T1000 (cell line): ENCODE measurements around the gene KCNJ10.
A peak's percentile ranks its signal among the peaks of the same experiment; 100 is the strongest.

Experiments used
- DNase-seq: peaks from one replicate; lab custom pipeline; 2025; ENCODE audit warnings: mixed read lengths; lab: John Stamatoyannopoulos, UW

The KCNJ10 gene

DNA sequence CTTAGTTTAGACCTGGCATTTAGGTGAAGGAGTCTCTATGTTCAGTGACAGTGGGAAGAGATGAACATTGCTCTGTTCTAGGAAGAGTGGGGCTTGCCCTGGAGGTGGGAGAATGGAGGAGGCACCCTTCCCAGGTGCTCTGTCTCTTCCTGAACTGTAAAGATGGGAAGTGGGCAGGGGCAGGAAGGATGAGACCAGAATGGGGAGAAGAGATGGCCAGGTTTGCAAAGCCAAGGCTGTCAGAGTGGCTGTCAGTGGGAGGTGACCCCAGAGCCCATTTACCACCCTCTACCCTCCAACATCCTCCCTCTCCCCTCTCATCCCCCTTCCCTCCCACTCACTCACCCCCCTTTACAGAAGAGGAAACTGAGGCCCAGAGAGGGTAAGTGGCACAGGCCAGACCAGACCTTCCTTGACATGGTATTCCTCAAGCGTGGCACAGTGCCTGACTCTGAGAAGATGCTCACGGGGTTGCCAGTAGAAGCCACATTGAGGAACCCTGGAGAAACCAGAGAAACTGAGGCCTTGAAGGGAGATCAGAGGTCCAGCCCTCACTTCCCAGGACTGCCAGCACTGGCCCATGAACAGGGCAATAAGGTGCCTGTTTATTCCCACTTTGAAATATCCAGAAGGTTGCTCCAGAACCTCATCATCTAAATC is 29.9 kb upstream of the KCNJ10 start:
- no peak for DNase-seq

DNA sequence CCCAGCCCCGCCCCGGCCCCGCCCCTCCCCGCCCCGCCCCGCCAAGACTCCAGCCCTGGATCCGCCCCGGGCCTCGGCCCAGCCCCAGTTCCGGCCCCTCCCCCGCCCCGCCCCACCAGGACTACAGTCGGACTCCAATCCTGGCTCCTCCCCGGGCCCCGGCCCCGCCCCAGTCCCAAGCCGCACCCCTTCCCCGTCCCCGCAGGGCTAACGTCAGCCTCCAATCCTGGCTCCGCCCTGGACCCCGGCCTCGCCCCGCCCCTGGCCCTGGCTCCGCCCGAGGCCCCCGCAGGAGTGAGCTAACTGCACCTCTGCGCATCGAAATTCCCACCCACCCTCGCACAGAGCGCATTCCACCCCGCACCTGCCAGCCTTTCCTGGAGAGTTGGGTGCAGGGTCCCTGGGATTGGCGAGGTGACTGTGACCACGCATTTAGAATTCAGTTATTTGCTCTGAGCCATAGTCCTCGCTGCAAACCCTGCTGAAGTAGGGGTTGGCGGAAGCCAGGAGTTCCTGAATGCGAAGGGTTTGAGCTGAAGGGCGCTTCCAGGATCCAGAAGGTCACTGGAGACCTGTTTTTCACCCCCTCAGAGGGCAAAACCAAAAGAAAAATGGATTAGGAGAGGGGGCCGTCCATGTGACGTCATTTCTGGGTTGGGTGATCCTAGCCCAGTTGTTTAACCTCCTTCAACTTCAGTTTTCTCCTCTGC is 29.0 kb upstream of the KCNJ10 start:
- DNase-seq = peak; percentile 90

DNA sequence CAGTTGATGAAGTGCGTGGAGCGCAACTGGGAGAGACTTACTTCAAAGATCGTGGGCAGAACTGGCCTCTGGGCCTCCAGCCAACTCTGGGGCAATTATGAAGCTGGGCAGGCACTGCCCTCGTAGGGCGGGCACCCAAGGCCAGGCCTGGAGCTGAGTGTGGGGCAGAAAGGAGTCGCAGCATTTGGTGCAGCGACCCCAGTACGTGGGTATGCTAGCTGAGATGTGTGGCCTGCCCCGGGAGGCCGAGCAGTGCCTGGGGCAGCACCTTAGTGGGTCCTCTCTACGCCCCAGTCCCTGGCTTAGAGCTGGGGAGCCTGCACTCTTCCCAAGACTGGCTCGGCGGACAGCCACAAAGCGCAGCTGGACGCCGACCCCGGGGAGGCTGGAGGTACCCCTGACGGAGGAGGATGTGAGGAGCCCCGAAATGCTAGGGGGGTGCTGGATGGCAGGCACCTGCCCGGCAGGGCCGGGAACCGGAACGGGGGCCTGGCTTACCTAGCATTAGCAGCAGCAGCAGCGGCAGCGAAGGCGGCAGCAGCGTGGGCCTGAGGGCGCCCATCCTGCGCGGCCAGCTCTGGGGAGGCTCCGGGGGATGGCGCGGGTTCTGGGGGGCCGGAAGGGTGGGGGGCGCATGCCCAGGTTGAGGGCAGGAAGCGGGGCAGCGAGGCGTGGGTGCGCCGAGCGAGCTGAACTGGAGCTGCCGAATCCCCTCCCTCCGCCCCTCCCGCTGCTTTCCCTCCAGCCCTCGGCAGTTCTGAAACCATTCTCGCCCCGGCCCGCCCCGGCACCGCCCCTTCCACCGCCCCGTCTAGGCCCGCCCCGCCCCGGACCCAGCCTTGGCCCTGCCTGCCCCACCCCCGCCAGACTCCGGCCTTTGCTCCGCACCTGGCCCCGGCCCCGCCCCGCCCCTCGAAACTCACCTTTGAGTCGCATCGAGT is 28.2 kb upstream of the KCNJ10 start, which contains the start of gene IGSF8:
Gene IGSF8, minus strand, starts transcription at position 709 of the 941 bp plus-strand sequence. Its CDS starts 147 bp downstream, at position 562.
- peak; percentile 78 for DNase-seq

DNA sequence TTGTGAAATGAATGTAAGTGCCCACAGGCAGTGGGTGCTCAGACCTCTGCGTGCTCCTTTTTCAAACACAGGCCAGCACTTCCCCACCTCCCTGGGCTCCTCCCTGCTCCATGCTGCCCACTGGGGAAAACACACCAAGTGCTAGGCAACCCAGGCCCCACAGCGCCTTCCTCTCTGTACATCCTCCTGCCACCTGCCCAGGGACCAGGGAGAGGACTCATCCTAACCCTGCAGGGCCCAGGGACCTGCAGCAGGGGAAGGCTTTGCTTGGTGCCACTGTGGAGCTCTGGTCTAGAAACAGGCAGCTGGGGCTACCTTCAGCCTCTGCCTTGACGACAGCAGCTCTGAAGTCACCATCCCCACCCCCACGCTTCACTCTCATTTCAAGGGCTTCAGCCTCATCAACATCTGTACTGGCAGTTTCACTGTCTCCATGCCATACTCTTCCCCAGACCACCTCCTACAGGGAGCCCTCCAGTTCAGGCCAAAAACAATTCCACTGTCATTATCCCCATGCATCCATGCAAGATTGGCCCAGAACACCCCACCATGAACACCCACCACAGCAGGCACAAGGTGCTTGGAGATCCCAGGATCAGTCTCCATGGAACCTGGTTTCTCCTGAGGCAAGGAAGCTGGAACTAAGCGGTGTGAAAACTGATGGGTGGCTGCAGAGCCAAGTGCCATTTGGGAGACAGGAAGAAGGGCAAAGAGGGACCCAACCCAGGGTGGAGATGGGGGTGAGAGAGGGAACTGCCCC is 27.4 kb upstream of the KCNJ10 start:
- DNase-seq = no peak

DNA sequence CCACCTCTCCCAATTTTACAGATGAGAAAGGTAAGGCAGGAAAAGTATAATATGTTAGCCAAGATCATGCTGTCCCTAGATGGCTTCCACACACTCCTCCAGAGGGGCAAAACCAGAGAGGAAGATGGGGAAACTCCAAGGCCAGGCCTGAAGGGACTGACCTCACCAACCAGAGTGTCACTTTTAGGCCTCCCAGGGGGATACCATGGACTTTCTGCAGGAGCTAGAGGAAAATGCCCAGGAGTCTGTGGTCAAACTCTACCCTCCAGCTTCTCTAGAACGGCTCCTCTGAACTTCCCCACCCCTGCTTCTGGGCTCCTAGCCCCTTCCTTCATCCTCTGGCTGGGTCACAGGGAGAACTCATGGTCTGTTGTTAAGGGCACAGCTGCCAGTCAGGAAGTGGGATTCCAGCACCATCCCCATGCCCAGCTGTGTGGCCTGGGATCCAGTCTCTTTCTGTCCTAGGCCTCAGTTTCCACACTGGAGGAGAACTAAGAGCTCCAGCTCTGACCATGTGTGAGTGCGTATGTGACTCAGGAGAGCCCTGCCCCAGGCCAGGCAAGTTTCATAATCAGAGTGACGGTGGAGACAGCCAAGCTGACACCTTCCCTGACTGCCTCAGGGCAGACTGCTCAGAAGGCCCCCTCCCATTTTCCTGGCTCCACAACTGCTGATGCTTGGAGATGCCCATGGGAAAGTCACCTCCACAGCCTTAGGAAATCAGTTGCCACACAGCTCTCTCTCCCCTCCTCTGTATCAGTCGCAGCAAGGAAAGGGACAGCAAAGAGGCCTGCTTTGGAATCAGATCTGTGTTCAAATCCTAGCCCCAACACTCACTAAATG is 26.5 kb upstream of the KCNJ10 start:
- DNase-seq = peak; percentile 29

DNA sequence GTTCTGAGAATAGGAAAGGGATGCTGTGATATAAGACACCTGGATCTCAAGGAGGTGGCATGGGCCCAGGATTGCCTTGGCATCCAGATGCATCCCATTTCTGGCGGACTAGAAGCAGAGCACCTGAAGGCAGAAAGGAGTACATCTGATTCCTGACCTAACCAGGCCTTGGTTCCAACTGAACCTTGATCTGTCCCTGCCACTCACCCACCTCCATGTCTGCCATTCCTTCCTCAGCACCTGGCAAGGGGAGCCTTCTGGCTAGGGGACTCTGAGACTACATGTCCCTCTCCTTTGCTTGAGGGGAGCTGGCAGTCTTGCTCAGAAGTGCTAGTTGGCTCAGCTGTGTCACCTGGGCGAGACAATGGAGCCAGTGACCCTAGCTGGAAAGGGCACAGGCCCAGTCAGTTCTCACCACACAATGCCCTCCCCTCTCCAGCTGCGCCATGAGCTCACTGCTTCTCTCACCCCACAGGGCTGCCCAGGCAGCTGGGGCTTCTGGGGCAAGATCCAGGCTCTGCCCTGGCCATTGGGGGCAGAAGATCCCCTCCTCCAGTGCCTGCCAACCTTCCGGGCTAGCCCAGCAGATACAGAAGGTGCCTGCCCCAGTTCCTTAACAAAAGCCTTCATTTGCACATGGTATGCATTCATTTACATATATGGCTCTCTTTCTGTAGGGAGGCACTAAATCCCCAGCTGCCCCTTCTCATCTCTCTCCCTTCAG is 25.6 kb upstream of the KCNJ10 start:
- no peak for DNase-seq

DNA sequence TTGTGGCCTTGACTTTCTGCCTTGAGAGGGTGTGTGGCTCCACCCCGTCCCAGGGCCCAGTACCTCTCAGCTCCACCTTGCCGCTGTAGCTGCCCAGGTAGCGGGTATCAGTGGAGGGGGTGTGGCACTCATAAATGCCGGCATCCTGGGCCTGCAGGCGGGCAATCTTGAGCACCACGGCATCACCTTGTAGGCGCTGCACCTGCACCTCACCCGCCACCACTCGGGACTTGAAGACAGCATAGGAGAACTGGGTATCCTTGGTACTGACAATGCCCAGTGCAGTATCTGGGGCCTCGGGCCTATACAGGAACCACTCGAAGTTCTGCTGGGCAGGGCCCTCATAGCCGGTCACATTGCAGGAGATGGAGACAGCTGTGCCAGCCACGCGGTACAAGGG is 24.8 kb upstream of the KCNJ10 start:
- DNase-seq = no peak

DNA sequence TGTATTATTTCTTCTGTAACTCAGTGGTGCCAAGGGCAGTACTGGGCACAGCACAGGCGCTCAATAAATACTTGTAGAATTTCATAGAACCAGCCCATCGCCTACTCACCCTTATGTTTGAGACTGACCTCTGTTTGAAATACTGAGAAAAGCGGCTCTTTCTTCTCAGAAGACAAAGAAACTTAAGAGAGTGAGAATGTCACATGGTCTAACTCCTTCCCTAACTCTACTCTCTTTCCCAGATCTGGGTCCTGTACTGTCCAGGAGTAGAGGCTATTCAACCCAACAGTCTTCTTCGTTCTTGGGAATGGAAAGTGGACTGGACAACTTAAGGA is 24.3 kb upstream of the KCNJ10 start:
- no peak for DNase-seq

DNA sequence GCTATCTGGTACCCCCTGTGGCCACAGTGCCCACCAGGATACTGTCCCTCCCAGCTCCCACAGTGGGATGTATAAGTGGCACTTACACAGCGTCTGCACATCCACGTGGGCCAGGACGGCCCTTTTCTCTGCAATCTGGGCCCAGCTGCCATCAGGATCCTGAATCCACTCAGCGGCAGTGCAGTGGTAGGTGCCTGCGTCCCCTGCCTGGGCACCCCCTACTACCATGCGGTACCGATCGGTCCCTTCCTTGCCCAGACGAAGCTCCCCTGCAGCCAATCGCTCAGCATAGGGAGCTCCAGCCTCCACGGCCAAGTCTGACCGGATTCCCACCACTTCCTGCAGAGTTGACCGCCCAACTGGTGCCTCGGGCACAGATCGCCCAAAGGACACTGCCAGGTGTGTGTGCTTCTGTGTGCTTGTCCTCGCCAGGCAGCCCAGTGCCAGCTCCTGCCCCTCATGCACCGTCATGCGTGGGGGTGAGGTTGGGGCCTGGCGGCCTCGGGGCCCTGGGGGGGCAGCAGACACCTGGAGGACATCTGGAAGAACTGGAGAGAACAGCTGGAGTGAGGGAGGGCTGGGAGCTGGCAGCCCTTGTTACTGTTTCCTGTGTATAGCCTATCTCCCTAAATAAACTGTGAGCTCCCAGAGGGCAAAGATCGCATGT is 23.8 kb upstream of the KCNJ10 start:
- DNase-seq = no peak

DNA sequence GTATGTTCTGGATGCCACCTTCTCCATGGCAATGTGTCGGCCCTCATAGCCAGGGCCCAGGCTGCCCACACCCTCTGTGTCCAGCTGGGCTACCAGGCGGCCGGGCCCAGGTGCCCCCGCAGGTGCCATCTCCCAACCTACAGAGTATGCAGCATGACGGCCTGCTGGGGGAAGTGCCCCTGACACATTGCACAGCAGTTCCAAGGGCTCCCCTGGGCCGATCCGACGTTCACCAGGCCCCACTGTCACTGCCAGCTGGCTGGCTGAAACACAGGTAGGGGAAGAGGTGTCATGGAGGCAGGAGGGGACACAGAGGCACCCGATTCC is 23.1 kb upstream of the KCNJ10 start:
- DNase-seq = no peak

DNA sequence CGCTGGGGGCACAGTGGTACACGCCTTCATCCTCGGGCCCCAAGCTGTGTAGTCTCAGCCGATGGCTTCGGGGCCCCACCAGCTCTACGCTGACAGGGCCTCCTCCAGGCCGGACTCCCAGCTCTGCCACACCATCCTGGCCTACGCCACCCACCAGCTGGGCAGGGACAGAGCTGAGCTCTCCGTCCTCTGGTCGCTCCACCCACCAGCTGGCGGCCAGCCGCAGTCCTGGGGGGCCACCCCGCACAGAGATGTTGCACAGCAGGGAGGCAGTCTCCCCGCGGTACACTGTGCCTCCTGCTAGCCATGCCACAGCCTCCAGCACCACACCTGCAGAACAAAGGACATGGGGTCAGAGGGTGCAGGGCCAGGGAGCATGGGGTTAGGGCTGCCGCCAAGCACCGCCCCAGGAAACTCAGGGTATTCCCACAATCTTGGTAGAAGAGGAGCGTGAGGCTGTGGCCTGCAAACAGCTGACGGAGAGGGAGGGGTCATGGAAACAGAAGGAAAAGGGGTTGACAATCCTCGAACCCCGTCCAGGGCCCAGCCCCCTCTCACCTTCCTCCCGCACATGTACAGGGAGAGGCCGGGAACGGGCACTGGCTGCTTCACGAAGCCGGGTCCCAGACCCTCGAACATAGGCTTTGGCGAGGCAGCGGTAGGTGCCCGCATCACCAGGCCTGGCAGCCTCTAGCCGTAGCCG is 22.6 kb upstream of the KCNJ10 start:
- DNase-seq = no peak

DNA sequence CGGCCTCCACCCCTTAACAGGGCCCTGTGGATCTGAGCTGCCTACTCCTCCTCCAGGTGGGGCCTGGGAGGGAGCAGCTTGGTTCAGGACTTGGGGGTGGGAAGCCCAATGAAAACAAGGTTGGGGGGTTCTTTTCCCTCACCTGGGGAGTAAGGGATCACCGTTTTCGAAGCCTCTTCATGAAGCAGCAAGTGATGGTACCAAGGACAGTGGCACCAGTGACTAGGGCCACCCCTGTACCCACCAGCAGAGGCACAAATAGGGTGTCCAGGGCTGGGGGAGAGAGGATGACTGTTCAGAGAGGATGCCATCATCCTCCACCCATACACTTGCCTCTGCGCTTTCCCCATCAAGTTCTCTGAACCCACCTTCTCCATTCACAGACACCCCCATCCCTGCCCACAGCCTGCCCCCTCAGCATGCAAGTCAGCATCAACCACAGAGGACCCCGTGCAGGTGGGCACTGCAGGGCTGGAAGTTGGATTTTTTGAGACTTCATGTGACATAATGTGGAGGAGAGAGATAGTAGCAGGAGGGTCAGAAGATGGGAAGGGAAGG is 21.8 kb upstream of the KCNJ10 start:
- no peak for DNase-seq

DNA sequence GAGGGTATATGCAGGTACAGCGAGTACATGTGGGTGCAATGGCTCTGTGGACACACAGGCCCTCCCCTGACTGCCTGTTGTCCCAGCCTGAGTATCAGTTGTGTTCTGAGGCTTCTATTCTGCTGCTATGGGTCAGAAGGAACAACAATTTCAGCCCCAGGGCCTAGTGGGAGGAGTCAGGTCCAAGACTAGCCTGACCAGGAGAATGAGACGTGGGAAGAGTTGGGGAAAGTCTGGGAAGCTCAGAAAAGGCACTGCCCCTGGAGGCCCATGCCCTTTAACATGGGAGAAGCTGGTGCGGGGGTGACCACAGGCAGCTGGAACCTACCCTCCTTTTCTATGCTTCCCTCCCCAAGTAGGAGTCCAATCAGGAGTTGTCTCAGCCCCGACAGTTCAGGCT is 20.8 kb upstream of the KCNJ10 start:
- DNase-seq = no peak

DNA sequence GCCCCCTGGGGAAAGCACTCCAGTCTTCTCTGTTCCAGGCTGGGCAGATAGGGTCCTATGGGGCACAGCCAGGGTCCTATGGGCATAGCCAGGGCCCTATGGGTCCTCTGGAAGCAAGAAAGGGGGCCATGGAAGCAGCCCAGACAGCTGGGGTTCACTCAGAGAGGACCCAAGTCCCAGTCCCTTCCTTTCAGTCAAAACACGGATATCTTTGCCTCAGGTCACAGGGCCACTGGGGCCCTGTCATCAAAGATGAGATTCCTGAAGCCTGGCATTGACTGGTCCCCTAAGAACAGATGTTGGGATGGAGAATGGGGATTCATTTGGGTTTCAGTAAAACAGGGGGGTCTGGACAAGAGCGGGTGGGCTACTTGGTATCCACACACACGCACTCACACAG is 19.9 kb upstream of the KCNJ10 start:
- no peak for DNase-seq

DNA sequence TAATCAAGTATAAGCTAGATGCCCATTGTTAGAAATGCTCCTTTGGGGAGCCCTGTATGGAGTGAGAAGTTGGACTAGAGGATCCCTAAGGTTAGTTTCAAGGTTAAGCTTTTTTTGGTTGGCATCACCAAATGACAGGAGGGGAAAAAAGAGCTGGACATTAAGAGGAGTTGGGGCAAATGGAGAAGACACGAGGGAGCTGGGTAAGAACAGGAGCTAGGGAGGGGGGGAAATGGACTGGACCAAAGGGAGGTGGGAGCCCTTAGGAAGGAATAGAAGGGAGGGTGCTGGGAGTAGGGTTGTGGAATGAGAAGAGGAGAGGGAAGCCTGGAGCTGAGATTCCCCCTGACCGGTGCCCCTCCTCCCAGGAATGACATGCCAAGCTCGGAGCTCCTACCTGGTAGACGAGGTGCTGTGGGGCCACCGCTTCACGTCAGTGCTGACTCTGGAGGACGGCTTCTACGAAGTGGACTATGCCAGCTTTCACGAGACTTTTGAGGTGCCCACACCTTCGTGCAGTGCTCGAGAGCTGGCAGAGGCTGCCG is 17.2 kb upstream of the KCNJ10 start:
- DNase-seq = no peak

DNA sequence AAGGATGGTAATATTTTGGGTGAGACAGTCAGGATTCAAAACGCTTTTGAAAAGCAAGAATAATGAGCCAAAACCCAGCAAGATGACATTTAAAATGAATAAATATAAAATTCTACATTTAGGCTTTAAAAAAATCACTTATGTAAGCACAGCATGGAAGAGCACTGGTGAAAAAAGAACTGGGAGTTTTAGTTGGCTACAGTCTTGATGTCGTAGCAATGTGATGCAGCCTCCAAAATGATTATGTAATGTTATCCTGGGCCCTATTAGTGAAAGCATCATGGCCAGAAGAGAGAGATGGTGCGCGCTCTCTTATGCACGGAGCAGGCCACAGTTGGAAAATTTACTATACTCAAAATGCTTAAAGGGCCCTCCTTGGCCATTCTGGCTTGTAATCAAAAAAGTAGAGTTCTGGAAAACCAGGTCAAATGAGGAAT is 16.5 kb upstream of the KCNJ10 start:
- no peak for DNase-seq

DNA sequence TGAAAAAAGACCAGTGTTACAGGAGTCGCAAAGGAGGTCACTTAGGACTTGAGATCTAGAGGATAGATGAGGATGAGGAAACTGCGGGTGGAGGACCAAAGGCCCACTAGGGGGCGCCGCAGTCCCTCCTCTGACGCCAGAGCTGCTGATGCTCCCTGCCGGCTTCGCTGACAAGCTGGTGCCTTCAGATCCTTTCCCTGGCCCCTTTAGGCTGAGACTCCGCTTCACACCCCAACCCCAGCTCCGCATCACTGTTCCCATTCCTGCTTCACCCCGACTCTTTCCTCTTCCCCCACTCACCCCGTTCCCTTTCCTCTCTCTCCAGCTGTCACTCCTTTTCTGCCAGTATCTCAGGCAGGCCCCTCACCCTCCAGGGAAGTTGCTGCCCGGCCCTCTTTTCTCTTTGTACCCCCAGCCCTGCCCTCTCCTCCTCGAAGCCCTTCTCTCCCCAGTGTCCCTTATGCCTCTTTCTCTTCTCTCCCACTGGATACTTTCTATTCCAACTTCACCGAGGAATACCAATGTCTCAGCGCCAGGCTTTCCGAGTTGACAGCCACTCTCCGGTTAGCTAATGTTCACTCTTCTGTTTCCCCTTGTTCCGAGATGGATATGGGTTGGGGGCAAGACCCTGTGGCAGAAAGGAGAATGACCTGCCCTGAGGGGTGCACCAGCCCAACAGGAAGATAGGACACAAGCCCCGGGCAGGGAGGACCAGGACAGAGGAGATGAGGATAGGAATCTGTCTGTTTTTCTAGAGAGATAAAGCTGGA is 15.9 kb upstream of the KCNJ10 start:
- no peak for DNase-seq

DNA sequence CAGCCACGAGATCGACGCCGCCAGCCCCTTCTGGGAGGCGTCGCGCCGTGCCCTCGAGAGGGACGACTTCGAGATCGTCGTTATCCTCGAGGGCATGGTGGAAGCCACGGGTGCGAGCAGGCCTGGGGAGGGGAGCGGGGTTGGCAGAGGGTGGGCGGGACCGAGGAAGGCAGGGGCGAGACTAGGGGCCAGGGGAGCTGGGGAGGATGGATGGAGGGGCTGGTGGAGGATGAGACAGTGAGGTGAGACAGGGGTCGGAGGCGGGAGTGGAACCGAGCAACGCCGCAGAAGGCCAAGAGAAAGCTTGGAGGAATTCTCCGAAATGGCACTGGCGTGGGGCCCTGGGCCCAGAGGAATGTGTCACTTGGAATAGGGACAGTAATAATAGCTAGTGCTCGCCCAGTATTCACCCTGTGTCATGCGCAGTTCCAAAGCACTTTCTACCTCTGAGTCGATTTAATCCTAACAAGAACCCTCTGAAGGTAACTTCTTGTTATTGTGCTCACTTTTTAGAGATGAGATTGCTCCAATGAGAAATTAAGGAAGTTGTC is 14.9 kb upstream of the KCNJ10 start:
- no peak for DNase-seq
